ENCODE results near the gene HSD17B7. TPM values are rescaled to one million over a fixed set of nuclear protein-coding genes. Genes with fewer than 3 reads are reported as not detected.

HSD17B7 gene, protein sequence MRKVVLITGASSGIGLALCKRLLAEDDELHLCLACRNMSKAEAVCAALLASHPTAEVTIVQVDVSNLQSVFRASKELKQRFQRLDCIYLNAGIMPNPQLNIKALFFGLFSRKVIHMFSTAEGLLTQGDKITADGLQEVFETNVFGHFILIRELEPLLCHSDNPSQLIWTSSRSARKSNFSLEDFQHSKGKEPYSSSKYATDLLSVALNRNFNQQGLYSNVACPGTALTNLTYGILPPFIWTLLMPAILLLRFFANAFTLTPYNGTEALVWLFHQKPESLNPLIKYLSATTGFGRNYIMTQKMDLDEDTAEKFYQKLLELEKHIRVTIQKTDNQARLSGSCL
- 25.8 TPM for total RNA-seq

DNA sequence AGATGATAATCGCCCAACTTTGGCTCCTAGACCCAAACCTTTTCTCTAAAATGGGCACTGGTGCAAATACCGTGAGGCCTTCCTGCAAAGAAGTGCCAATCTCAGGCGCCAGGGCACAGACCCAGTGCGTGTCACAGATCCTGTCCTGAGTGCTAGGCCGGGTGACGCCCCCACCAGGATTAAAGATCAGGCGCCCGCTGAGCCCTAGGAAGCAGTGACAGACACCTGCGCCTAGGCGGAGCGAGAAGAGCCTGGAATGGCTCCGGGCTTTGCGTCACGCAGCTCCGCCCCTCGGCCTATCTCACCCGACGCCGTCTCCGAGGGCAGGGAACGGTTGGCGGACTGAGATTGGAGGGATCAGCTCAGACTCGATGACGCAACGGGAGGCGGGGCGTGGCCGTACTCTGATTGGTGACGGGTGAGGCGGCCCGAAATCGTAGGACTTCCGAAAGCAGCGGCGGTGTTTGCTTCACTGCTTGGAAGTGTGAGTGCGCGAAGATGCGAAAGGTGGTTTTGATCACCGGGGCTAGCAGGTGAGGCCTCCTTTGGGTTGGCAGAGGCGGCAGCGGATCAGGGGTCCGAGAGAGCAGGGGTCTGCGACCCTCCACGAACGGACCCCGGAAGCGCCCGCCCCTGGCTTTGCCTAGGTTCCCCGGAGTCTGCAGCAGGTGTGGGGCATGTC lies at the start of gene HSD17B7:
HSD17B7 (plus strand) TSS at position 400 of the 682 bp plus-strand sequence; CDS start at position 499, 99 bp downstream.

DNA sequence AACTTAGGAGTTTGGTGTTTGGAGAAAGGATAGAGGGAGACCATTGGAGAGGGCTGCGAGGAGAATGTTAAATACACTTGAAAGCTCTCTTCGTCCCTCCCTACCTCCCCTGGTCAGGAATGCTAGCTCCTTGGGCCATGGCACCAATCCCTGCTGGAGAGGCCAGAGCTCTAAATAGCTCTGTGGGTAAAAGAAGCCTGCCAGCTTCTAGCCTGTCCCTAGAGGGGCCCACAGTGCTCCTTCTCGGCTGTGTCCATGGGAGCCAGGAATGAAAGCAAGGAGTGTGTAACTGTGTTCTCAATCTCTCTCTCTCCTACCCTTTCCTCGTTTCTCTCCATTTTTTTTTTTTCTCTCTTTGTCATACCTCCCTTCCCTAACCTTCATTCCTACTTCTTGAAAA lies 70.6 kb downstream of the HSD17B7 start, which contains the start of gene CCDC190:
CCDC190 (minus strand) TSS at position 75 of the 400 bp plus-strand sequence. CDS start 1,529 bp downstream, outside the sequence.

Small RNA genes lying within 50 kb of the gene (small RNA-seq; reads per million reads assigned to genes)
- gene RN7SL861P = not detected

Other genes with a start within 250 kb of the HSD17B7 start
- 39.0 TPM for gene UAP1, start 229.0 kb upstream of the HSD17B7 start, total RNA-seq
- 10.8 TPM for gene DDR2, start 158.2 kb upstream of the HSD17B7 start, total RNA-seq
- gene CCDC190, start 70.5 kb downstream of the HSD17B7 start, total RNA-seq = 1.2 TPM